ENCODE data around the gene KCNAB2.

GRCh38 chr1:6124746-6125365, 79.2 kb downstream of the KCNAB2 start:
- TF ChIP-seq, protein P1, sequence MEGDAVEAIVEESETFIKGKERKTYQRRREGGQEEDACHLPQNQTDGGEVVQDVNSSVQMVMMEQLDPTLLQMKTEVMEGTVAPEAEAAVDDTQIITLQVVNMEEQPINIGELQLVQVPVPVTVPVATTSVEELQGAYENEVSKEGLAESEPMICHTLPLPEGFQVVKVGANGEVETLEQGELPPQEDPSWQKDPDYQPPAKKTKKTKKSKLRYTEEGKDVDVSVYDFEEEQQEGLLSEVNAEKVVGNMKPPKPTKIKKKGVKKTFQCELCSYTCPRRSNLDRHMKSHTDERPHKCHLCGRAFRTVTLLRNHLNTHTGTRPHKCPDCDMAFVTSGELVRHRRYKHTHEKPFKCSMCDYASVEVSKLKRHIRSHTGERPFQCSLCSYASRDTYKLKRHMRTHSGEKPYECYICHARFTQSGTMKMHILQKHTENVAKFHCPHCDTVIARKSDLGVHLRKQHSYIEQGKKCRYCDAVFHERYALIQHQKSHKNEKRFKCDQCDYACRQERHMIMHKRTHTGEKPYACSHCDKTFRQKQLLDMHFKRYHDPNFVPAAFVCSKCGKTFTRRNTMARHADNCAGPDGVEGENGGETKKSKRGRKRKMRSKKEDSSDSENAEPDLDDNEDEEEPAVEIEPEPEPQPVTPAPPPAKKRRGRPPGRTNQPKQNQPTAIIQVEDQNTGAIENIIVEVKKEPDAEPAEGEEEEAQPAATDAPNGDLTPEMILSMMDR (conservative IDR thresholded peaks at IDR 0.05; ENCODE audit: low read length), result no peak
- no peak for TF ChIP-seq EZH2phosphoT487 (IDR thresholded peaks at IDR 0.05; ENCODE audit: borderline replicate concordance)
